Hematopoietic multipotent progenitor cell treated with erythropoietin and hydrocortisone succinate and interleukin-3 and kit ligand, for 4 days (in vitro differentiated cells): ENCODE results near the gene BAG3.
"Not testable (repeated sequence)": the region's sequence is repeated elsewhere in the genome, so short reads cannot be mapped to it uniquely, and the experiment has no call there.

ENCODE experiments used
- DNase-seq: peaks from one replicate; pipeline ENCODE4 v3.0.0-alpha.2; 2015

Gene BAG3

GRCh38 chr10:119650692-119651513 lies at the start of gene BAG3:
TSS of gene BAG3 (plus strand) at chr10:119651380. CDS start at chr10:119651676, 296 bp downstream.
- DNase-seq = peak; percentile 87

GRCh38 chr10:119602241-119603095 lies 48.7 kb upstream of the BAG3 start:
- peak; percentile 56 for DNase-seq

GRCh38 chr10:119604468-119604867 lies 46.7 kb upstream of the BAG3 start:
- DNase-seq = no peak

DNA sequence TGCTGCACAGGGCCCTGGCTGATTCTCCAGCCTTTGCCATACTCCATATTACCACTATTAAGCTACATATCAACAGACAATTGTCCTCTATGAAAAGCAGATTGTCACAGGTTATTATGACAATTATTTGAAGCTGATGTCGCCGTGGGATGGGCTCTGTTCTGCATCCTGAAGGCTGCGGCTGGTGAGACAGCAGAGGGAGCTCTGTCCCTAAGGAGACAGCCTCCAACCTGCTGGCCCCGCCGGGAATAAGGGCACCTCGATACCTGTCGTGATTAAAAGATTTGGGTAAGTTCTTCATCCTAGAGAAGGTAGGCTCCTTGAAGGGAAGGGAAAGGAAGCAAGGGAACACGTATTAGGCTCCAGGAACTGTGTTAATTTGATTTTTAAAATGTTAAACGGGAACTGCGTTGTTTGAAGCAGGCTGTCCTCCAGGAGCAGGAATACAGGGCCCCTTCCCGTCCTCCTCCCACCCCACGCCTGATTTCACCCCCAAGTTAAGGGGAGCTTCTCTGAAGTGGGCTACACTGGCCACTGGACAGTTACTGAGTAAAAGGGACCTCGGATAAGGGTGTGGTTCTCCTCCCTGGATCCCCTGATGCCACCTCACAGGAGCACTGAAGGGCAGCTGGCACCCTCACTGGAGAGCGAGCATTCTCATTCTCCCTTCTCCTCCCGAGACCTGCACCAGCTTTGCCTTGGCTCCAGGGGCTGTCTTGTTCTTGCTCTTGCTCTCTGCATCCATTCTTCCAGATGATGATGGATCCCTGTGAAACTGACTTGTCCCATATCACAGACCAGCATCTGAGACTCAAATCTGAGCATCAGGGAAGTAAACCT lies 42.6 kb upstream of the BAG3 start:
- peak; percentile 53 for DNase-seq

DNA sequence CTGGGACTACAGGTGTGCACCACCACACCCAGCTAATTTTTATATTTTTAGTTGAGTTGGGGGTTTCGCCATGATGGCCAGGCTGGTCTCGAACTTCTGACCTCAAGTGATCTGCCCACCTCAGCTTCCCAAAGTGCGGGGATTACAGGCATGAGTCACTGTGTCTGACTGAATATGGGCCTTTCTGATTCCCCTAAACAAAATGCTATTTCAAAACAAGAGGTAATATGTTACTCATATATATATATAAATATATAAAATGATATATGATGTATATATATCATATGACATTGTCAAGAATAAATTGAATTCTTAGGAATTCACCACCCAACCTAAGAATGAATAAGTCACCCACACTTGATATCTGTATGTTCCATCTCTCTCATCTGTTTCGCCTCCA lies 41.7 kb upstream of the BAG3 start:
- no peak for DNase-seq

- no peak for DNase-seq
Observed at GRCh38 chr10:119611433-119611832, 39.7 kb upstream of the BAG3 start.

- DNase-seq = no peak
Observed at GRCh38 chr10:119613741-119614140, 37.4 kb upstream of the BAG3 start.

GRCh38 chr10:119614686-119615085 lies 36.5 kb upstream of the BAG3 start:
- DNase-seq = no peak

- no peak for DNase-seq
Observed at GRCh38 chr10:119616882-119617570, 34.2 kb upstream of the BAG3 start.

DNA sequence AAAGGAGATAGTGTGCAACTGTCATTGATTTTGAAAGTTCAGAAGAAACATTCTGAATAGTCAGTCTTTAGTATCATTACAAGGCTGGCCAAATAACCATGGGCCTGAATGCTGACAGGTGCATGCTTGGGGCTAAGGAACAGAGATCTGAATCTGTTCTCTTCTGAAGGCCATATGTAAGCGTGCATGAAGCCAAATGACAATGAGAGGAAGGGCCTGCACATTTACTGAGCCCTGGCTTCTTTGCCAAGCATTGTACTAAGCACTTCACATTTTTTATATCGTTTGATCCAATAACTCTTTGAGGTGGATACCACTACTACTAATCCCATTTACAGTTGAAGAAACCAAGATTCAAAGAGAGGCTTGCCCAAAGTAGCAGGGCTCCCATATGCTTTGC lies 32.0 kb upstream of the BAG3 start:
- DNase-seq = no peak

- DNase-seq = not testable (repeated sequence)
Observed at GRCh38 chr10:119619811-119620210, 31.4 kb upstream of the BAG3 start.

DNA sequence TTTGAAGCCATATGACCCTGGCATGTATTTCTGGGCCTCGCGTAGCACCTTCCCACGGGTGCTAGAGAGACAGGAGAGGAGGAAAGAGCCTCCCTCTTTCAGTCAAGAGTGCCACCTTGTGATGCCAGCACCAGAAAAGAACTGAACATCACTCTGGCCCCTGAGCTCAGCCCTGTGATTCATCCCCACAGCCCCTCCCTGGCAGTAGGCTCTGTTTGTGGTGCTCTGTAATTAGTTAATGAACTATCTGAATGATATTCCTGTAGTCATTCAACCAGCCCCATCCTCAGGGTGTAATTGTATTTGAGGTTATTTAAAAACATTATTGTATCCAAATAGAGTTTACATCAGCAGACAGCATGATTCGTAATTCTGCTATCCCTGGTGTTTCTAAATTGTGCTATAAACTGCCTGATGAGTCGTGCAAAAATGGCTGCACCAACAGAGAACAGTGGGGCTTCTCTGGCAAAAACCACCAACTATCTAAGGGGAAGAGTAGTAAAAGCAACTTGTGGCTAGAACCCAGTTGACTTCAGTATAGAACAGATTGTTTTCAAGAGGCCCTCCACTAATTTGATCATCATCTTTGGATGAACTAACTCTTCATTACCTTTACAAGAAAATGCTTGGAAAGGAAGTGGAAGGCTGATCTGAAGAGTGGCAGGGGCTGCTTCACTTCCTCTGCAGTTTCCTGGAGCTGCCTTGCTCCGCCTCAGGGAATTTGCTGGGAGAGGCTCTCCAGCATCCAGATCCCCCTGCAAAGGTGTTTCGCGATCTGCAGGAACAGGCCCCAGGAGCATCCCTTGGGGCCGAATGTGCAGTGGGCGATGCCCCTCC lies 30.7 kb upstream of the BAG3 start:
- DNase-seq = peak; percentile 18

- DNase-seq = no peak
Observed at GRCh38 chr10:119621078-119621384, 30.1 kb upstream of the BAG3 start.

GRCh38 chr10:119625570-119626280 lies 25.5 kb upstream of the BAG3 start:
- DNase-seq = peak; percentile 50

- DNase-seq = no peak
Observed at GRCh38 chr10:119630300-119630699, 20.9 kb upstream of the BAG3 start.

DNA sequence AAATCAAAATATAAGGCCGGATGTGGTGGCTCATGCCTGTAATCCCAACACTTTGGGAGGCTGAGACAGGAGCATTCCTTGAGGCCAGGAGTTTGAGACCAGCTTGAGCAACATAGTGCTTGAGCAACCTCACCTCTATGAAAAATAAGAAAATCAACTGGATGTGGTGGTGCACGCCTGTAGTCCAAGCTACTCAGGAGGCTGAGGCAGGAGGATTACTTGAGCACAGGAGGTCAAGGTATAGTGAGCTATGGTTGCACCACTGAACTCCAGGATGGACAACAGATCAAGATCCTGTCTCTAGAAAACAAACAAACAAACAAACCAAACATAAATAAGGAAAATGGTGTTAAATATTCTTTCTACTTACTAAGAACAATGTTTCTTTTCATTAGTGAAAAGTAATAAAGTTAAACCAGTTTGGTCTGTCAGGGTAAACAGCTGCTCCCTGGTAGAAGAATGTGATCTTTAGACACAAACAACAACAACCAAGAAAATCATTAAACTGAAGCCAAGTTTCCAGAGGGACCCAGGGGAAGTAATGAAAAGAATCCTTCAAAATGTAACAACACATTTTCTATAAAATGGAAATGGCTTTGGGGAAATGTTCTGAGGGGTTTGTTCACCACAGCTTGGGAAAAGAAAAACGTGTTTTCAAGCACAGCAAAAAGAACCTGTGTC lies 17.5 kb upstream of the BAG3 start:
- no peak for DNase-seq

DNA sequence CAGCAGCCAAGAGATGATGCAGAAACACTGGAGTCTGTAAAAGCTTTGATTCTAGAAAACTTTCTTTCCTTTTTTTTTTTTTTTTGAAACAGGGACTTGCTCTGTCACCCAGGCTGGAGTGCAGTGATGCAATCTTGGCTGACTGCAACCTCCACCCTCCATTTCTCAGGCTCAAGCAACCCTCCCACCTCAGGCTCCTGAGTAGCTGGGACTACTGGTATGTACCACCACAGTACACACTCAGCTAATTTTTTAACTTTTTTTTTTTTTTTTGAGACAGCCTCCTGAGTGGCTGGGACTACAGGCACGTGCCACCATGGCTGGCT lies 17.0 kb upstream of the BAG3 start:
- DNase-seq = no peak

DNA sequence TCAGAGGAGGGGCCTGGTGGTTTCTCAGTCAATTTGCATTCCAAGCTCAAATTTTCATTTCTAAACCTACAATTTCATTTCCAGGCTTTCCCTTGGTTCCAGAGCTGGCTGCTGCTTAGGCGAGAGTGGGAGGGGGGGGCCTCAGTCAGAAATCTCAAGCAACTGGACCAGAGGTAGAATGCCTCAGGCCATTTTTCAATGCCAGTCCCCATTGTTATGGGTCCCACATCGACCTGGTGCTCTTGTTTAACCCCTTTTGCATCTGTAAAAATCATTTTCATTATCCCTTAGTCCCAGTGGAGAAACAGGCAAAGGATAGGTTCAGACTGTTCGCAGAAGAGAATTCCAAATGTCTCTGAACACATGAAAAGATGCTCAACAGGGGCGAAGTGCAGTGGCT lies 13.5 kb upstream of the BAG3 start:
- no peak for DNase-seq

DNA sequence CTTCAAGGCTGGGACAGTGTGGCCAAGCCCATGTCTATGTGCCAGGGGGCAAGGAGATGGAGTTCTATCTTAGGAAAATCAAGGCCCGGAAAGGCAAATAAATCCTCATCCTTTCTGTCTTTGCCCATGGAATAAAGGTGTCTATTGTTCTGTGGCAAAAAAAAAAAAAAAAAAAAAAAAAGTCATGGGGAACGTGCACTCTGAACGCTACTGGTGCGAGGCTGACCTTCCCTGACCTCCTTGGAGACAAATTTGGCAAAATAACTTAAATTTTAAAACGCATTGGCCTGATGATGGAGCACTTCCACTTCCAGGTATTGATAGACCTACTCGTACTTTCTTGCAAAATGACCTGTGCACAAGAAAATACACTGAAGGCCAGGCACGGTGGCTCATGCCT lies 12.2 kb upstream of the BAG3 start:
- no peak for DNase-seq

DNA sequence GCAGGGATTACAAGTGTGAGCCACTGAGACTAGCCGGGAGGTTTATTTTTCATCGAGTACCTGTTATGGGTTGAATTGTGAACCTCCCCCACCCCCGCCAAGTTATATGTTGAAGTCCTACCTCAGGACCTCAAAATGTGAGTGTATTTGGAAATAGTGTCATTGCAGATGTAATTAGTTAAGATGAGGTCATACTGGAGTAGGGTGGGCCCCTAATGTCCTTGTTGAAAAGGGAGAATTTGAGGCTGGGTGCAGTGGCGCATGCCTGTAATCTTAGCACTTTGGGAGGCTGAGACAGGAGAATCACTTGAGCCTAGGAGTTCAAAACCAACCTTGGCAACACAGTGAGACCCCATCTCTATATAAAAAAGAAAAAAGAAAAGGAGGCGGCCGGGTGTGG lies 10.8 kb upstream of the BAG3 start:
- no peak for DNase-seq
